Pancreas (tissue), 10 donors: ENCODE measurements around the gene NOS1AP. TPM values are rescaled to one million over a fixed set of nuclear protein-coding genes. Genes with fewer than 3 reads are reported as not detected.

Source experiments
- ATAC-seq, 4 donors: fragments of 200-7000 bp; cut with Tn5 transposase; one replicate each; pipeline versions ENCODE4 v1.8.0 to v1.9.1; 2020; ENCODE audit warnings: mild to moderate bottlenecking in 4 of 4, moderate library complexity in 4 of 4
- DNase-seq, 6 donors: peaks; one replicate each; pipeline ENCODE4 v3.0.0-alpha.2; 2020
- FAIRE-seq: peaks from 2 replicates; lab custom pipeline; 2012; peaks lifted over from hg19 to GRCh38; lab: Jason Lieb, UNC
- H3K27ac ChIP-seq, 4 donors: fragments of 200-600 bp; sonication (generic); 1 replicate in 3 of 4; 2 replicates in 1 of 4; pipeline versions ENCODE4 v1.5.0 to v1.8.0; 2020
- H3K27me3 ChIP-seq, 4 donors: fragments of 200-600 bp; one replicate each; pipeline ENCODE4 v1.8.0; 2021
- H3K36me3 ChIP-seq, 3 donors: fragments of 200-600 bp; sonication (generic) in 1 of 3; one replicate each; pipeline versions ENCODE4 v1.5.0 to v1.8.0; 2020 to 2021
- H3K4me1 ChIP-seq, 3 donors: fragments of 200-600 bp; one replicate each; pipeline ENCODE4 v1.8.0; 2021
- H3K4me3 ChIP-seq, 4 donors: fragments of 200-600 bp; sonication (generic) in 2 of 4; one replicate each; pipeline versions ENCODE4 v1.5.0 to v1.8.0; 2020 to 2021
- H3K9me3 ChIP-seq, 4 donors: fragments of 200-600 bp; one replicate each; pipeline ENCODE4 v1.8.0; 2021
- CTCF ChIP-seq, 4 donors: fragments of 200-600 bp; sonication (generic) in 3 of 4; IDR thresholded peaks; one replicate each; pipeline versions ENCODE4 v1.5.0 to v1.8.0; 2021; ENCODE audit warnings: antibody characterized with exemption in 4 of 4
- WGBS, 2 donors: extraction: QIAGEN DNeasy Blood & Tissue Kit; methylation state at CpG; one replicate each; pipeline ENCODE4 v1.1.7; 2013; 5-methylcytosine and 5-hydroxymethylcytosine counted together
- intact Hi-C, 3 donors: fragments of 100-400 bp; cut with DNase I; formaldehyde crosslinking; loops; one replicate each; pipeline versions ENCODE4 v1.11.1 to v1.14.2; 2022
- polyA plus RNA-seq, 2 donors: library from polyadenylated mRNA; stranded (reverse); fragments of 200-250 nt; gene quantifications; one replicate each; pipeline ENCODE4 v1.2.3, GENCODE V29; 2013
- total RNA-seq, 6 donors: library from RNA; stranded (reverse); fragmentation: NEBNext Ultra II Directional in 4 of 6; extraction: Animal tissue kit (Norgen Biotek cat#: 25700) in 4 of 6; gene quantifications; one replicate each; pipeline versions ENCODE4 v1.2.1 to v1.2.4, GENCODE V29; 2021 to 2023
- donor health status: healthy with polysubstance abuse.
- donor health status: DM: no; HTN: no; CAD: no; lungs with moderate emphysema.
- donor health status: DM: no; HTN: no; CAD: no.
- donor health status: control.
- donor health status: control.
- donor health status: Bipolar disorder and iron deficiency.
- donor health status: DM: yes; HTN: yes; CAD: no.
- donor health status: DM: no; HTN: no; CAD: no.
- donor health status: DM: no; HTN: no; CAD: no.
- donor health status: DM: yes; HTN: yes; CAD: no.

The NOS1AP gene
- total and polyA plus RNA-seq, 8 donors: 0.40 to 2.8 (median 1.7) TPM

GRCh38 chr1:162389971-162390370, 320.5 kb downstream of the NOS1AP start:
- no peak for FAIRE-seq
- 47 to 49% methylated on average over 9 of the region's 9 CpGs for WGBS, 2 donors
- peak in 1 of 4 donors; percentile 21 for ATAC-seq
- H3K9me3 ChIP-seq: no peaks in the 10 kb centered on the region
- H3K4me3 ChIP-seq: no peak overlapping the region
- no peaks in the 10 kb centered on the region for H3K36me3 ChIP-seq
- no peaks in the 10 kb centered on the region for H3K4me1 ChIP-seq
- DNase-seq: no peak
- H3K27ac ChIP-seq: no peak overlapping the region
- TF ChIP-seq CTCF (IDR thresholded peaks at IDR 0.05): no peak
- no peaks in the 10 kb centered on the region for H3K27me3 ChIP-seq
- intact Hi-C loops: loop anchor here in 2 of 3 donors (5.0 to 10.0 kb wide), 2 partner anchors 333 to 335 kb away; no protein-coding TSS in a partner anchor

- H3K27ac ChIP-seq: no peak overlapping the region
- H3K4me1 ChIP-seq: no peaks in the 10 kb centered on the region
- ATAC-seq (no peak), DNase-seq (no peak), FAIRE-seq (no peak)
- no peaks in the 10 kb centered on the region for H3K27me3 ChIP-seq
- 52 to 54% methylated on average over 15 of the region's 15 CpGs for WGBS, 2 donors
- H3K4me3 ChIP-seq: no peak overlapping the region
- TF ChIP-seq CTCF (IDR thresholded peaks at IDR 0.05): no peak
- no peaks in the 10 kb centered on the region for H3K36me3 ChIP-seq
- intact Hi-C loops: no loop called here
- H3K9me3 ChIP-seq: no peaks in the 10 kb centered on the region
These were observed 321.1 kb downstream of the NOS1AP start for GRCh38 chr1:162390396-162391185.

GRCh38 chr1:162391790-162392563, 322.5 kb downstream of the NOS1AP start:
- Histone ChIP-seq H3K4me3 (no peak overlapping the region), H3K36me3 (no peaks in the 10 kb centered on the region), H3K4me1 (no peaks in the 10 kb centered on the region), H3K9me3 (no peaks in the 10 kb centered on the region), H3K27me3 (no peaks in the 10 kb centered on the region), H3K27ac (no peak overlapping the region)
- intact Hi-C loops: no loop called here
- no peak for DNase-seq
- 30 to 40% methylated on average over 4 of the region's 4 CpGs for whole genome bisulfite sequencing, 2 donors
- no peak for FAIRE-seq
- peak; percentile 64 to 81 (median 74) for ATAC-seq
- peak; percentile 18 to 66 (median 56) for TF ChIP-seq CTCF (IDR thresholded peaks at IDR 0.05)

- no peak for FAIRE-seq
- H3K4me1 ChIP-seq: no peaks in the 10 kb centered on the region
- no peaks in the 10 kb centered on the region for H3K36me3 ChIP-seq
- intact Hi-C loops: no loop called here
- DNase-seq: no peak
- 57 to 64% methylated on average over 3 of the region's 3 CpGs for WGBS, 2 donors
- H3K4me3 ChIP-seq: no peak overlapping the region
- no peaks in the 10 kb centered on the region for H3K27me3 ChIP-seq
- H3K27ac ChIP-seq: no peak overlapping the region
- TF ChIP-seq CTCF (IDR thresholded peaks at IDR 0.05): no peak
- ATAC-seq: no peak
- H3K9me3 ChIP-seq: no peaks in the 10 kb centered on the region
These were observed 326.9 kb downstream of the NOS1AP start for GRCh38 chr1:162396201-162396906.
